Upper lobe of left lung (tissue), 4 donors: ENCODE results near the gene ACSS2.

Experiments used
- POLR2A ChIP-seq, 4 donors: fragments of 450-650 bp; IDR thresholded peaks; one replicate each; pipeline ENCODE4 v1.5.1; 2016 to 2017; ENCODE audit warnings: antibody characterized with exemption in 4 of 4, mild to moderate bottlenecking in 2 of 4
- TF ChIP-seq, protein P1 (sequence below), 6 experiments: fragments of 450-650 bp in 4 of 6; fragments of 200-600 bp in 2 of 6; sonication (generic) in 2 of 6; IDR thresholded peaks; one replicate each; pipeline ENCODE4 v1.5.1; 2016 to 2019; ENCODE audit warnings: antibody characterized with exemption in 6 of 6

DNA sequence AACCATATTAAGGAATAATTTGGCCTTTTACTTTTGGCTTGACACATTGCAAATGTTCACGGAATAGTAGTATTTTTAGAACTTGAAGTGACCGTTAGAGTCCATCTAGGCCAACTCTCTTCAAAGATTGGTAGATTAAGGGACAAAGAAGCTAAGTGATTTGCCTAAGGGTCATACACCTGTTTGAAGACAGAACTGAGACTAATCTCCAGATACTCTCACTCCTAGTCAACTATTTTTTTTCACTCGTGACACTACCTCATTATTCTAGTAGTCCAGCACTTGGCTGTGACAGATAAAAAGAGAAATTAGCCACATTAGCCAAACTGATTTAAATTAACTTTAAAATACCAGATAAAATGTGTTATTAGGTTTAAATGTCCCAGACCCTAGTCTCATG, 10.6 kb downstream of the ACSS2 start:
- no peak for TF ChIP-seq POLR2A (IDR thresholded peaks at IDR 0.05)
- TF ChIP-seq, protein P1, sequence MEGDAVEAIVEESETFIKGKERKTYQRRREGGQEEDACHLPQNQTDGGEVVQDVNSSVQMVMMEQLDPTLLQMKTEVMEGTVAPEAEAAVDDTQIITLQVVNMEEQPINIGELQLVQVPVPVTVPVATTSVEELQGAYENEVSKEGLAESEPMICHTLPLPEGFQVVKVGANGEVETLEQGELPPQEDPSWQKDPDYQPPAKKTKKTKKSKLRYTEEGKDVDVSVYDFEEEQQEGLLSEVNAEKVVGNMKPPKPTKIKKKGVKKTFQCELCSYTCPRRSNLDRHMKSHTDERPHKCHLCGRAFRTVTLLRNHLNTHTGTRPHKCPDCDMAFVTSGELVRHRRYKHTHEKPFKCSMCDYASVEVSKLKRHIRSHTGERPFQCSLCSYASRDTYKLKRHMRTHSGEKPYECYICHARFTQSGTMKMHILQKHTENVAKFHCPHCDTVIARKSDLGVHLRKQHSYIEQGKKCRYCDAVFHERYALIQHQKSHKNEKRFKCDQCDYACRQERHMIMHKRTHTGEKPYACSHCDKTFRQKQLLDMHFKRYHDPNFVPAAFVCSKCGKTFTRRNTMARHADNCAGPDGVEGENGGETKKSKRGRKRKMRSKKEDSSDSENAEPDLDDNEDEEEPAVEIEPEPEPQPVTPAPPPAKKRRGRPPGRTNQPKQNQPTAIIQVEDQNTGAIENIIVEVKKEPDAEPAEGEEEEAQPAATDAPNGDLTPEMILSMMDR (IDR thresholded peaks at IDR 0.05), result no peak
